HG02943 (cell line): Measurements from ENCODE around the gene OPALIN.
"Not testable (repeated sequence)": the region's sequence is repeated elsewhere in the genome, so short reads cannot be mapped to it uniquely, and the experiment has no call there.

Source experiments
- ATAC-seq: cut with Tn5 transposase; IDR thresholded peaks from one replicate; pipeline ENCODE4 v1.9.1; 2021; ENCODE audit warnings: mild to moderate bottlenecking, low read depth, moderate library complexity; ENCODE audit not compliant: unreplicated experiment

Gene OPALIN

GRCh38 chr10:96309628-96310320 is 49.0 kb downstream of the OPALIN start:
- no peak for ATAC-seq

- not testable (repeated sequence) for ATAC-seq
Measured at GRCh38 chr10:96308854-96309253, 49.9 kb downstream of the OPALIN start.

GRCh38 chr10:96306516-96306915 is 52.3 kb downstream of the OPALIN start:
- ATAC-seq, result no peak

GRCh38 chr10:96305019-96305418 is 53.8 kb downstream of the OPALIN start:
- ATAC-seq, result no peak

- ATAC-seq, result no peak
Measured at GRCh38 chr10:96304230-96304629, 54.6 kb downstream of the OPALIN start, which contains the start of gene DNTT. TSS of gene DNTT (plus strand) at chr10:96304434. CDS start at chr10:96304498, 64 bp downstream.

GRCh38 chr10:96301616-96302015 is 57.2 kb downstream of the OPALIN start:
- ATAC-seq, result no peak

GRCh38 chr10:96299383-96299782 is 59.4 kb downstream of the OPALIN start:
- no peak for ATAC-seq

GRCh38 chr10:96298362-96298761 is 60.4 kb downstream of the OPALIN start:
- ATAC-seq, result no peak

- no peak for ATAC-seq
Measured at GRCh38 chr10:96297486-96297885, 61.3 kb downstream of the OPALIN start.

- ATAC-seq, result no peak
Measured at GRCh38 chr10:96295475-96295874, 63.3 kb downstream of the OPALIN start.
